TTC549 (cell line): ENCODE data around the gene KCNT1.
"Not testable (repeated sequence)": the region's sequence is repeated elsewhere in the genome, so short reads cannot be mapped to it uniquely, and the experiment has no call there.

ENCODE experiments used
- FAIRE-seq: peaks from 2 replicates; lab custom pipeline; 2012; peaks lifted over from hg19 to GRCh38; lab: Jason Lieb, UNC

The KCNT1 gene

GRCh38 chr9:135701959-135702721 lies at the start of gene KCNT1:
TSS of gene KCNT1 (plus strand) at chr9:135702185. CDS start at chr9:135702259, 74 bp downstream.
- FAIRE-seq, result no peak

- no peak for FAIRE-seq
Observed at GRCh38 chr9:135655317-135655716, 46.7 kb upstream of the KCNT1 start.

- no peak for FAIRE-seq
Observed at GRCh38 chr9:135657416-135657815, 44.6 kb upstream of the KCNT1 start.

- no peak for FAIRE-seq
Observed at GRCh38 chr9:135659252-135659651, 42.7 kb upstream of the KCNT1 start.

- FAIRE-seq, result no peak
Observed at GRCh38 chr9:135660407-135660806, 41.6 kb upstream of the KCNT1 start.

- FAIRE-seq, result no peak
Observed at GRCh38 chr9:135661816-135662560, 40.0 kb upstream of the KCNT1 start.

GRCh38 chr9:135662758-135663450 lies 39.1 kb upstream of the KCNT1 start, which contains the start of gene LCN9:
TSS of gene LCN9 (plus strand) at chr9:135663309. CDS start at chr9:135663322, 13 bp downstream.
- no peak for FAIRE-seq

- no peak for FAIRE-seq
Observed at GRCh38 chr9:135663451-135663770, 38.6 kb upstream of the KCNT1 start.

- no peak for FAIRE-seq
Observed at GRCh38 chr9:135663857-135664256, 38.1 kb upstream of the KCNT1 start.

GRCh38 chr9:135664266-135664665 lies 37.7 kb upstream of the KCNT1 start:
- no peak for FAIRE-seq

GRCh38 chr9:135664801-135665794 lies 36.9 kb upstream of the KCNT1 start:
- FAIRE-seq, result no peak

GRCh38 chr9:135665795-135666189 lies 36.2 kb upstream of the KCNT1 start:
- FAIRE-seq, result no peak

- no peak for FAIRE-seq
Observed at GRCh38 chr9:135666534-135667462, 35.2 kb upstream of the KCNT1 start.

GRCh38 chr9:135667463-135668001 lies 34.5 kb upstream of the KCNT1 start:
- no peak for FAIRE-seq

GRCh38 chr9:135669018-135669417 lies 33.0 kb upstream of the KCNT1 start:
- FAIRE-seq, result not testable (repeated sequence)

GRCh38 chr9:135669616-135670285 lies 32.2 kb upstream of the KCNT1 start:
- FAIRE-seq, result no peak

GRCh38 chr9:135670721-135671590 lies 31.0 kb upstream of the KCNT1 start:
- no peak for FAIRE-seq

GRCh38 chr9:135671591-135672041 lies 30.4 kb upstream of the KCNT1 start:
- FAIRE-seq, result no peak

- FAIRE-seq, result not testable (repeated sequence)
Observed at GRCh38 chr9:135672786-135673185, 29.2 kb upstream of the KCNT1 start.
